SH-SY5Y (cell line): Measurements from ENCODE around the gene ZNF831.

Source experiments
- GATA2 ChIP-seq: IDR thresholded peaks from 2 replicates; pipeline ENCODE4 v1.6.1; 2011; ENCODE audit warnings: mild to moderate bottlenecking, low read depth, low read length
- GATA3 ChIP-seq: IDR thresholded peaks from 2 replicates; pipeline ENCODE4 v1.6.1; 2011; ENCODE audit warnings: low read depth, mild to moderate bottlenecking, low read length, moderate library complexity

The ZNF831 gene

GRCh38 chr20:59175861-59176260 is 12.2 kb downstream of the ZNF831 start:
- TF ChIP-seq GATA2 (no peak), GATA3 (no peak)

GRCh38 chr20:59176812-59177211 is 13.2 kb downstream of the ZNF831 start:
- TF ChIP-seq GATA2 (no peak), GATA3 (no peak)

GRCh38 chr20:59177266-59178250 is 13.9 kb downstream of the ZNF831 start:
- TF ChIP-seq GATA3, result no peak
- TF ChIP-seq GATA2, result no peak

GRCh38 chr20:59178983-59179595 is 15.5 kb downstream of the ZNF831 start:
- no peak for TF ChIP-seq GATA2
- TF ChIP-seq GATA3, result no peak

- TF ChIP-seq GATA3, result no peak
These were observed 16.4 kb downstream of the ZNF831 start for GRCh38 chr20:59179988-59180387.

- TF ChIP-seq GATA3 (no peak), GATA2 (no peak)
These were observed 18.3 kb downstream of the ZNF831 start for GRCh38 chr20:59181936-59182335.

- no peak for TF ChIP-seq GATA2
- no peak for TF ChIP-seq GATA3
These were observed 18.9 kb downstream of the ZNF831 start for GRCh38 chr20:59182401-59183044.

GRCh38 chr20:59183751-59184150 is 20.1 kb downstream of the ZNF831 start:
- no peak for TF ChIP-seq GATA3
- TF ChIP-seq GATA2, result no peak

GRCh38 chr20:59184880-59185447 is 21.3 kb downstream of the ZNF831 start:
- TF ChIP-seq GATA2 (no peak), GATA3 (no peak)

- TF ChIP-seq GATA3, result no peak
These were observed 22.2 kb downstream of the ZNF831 start for GRCh38 chr20:59185809-59186208.

- TF ChIP-seq GATA3 (no peak), GATA2 (no peak)
These were observed 26.8 kb downstream of the ZNF831 start for GRCh38 chr20:59190466-59190865.

- TF ChIP-seq GATA3 (no peak), GATA2 (no peak)
These were observed 27.6 kb downstream of the ZNF831 start for GRCh38 chr20:59191036-59191755.

GRCh38 chr20:59191756-59192532 is 28.3 kb downstream of the ZNF831 start:
- TF ChIP-seq GATA2 (no peak), GATA3 (no peak)

GRCh38 chr20:59192533-59192896 is 28.9 kb downstream of the ZNF831 start:
- TF ChIP-seq GATA2, result no peak
- no peak for TF ChIP-seq GATA3
